Effector CD8-positive, alpha-beta T cell (primary cell): Measurements from ENCODE around the gene CEACAM16.

Experiments
- DNase-seq: peaks from one replicate; lab custom pipeline; 2025; lab: John Stamatoyannopoulos, UW

Gene CEACAM16

DNA sequence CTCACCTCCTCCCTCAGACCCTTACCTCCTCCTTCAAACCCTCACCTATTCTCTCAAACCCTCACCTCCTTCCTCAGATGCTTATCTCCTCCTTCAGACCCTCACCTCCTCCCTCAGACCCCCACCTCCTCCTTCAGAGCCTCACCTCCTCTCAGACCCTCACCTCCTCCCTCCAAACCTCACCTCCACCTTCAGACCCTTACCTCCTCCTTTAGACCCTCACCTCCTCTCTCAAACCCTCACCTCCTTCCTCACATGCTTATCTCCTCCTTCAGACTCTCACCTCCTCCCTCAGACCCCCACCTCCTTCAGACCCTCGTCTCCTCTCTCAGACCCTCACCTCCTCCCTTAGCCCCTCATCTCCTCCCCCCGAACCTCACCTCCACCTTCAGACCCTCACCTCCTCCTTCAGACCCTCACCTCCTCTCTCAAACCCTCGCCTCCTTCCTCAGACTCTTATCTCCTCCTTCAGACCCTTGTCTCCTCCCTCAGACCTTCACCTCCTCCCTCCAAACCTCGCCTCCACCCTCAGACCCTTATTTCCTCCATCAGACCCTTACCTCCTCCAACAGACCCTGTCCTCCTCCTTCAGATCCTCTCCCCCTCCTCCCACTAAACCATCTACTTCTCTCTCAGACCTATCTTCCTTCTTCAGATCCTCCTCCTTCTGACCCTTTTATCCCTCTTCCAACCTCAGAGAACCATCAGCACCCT, 47.1 kb downstream of the CEACAM16 start:
- DNase-seq = no peak

GRCh38 chr19:44746616-44746945, 47.6 kb downstream of the CEACAM16 start:
- no peak for DNase-seq

- peak; percentile 89 for DNase-seq
Measured at GRCh38 chr19:44746946-44747738, 48.2 kb downstream of the CEACAM16 start.

DNA sequence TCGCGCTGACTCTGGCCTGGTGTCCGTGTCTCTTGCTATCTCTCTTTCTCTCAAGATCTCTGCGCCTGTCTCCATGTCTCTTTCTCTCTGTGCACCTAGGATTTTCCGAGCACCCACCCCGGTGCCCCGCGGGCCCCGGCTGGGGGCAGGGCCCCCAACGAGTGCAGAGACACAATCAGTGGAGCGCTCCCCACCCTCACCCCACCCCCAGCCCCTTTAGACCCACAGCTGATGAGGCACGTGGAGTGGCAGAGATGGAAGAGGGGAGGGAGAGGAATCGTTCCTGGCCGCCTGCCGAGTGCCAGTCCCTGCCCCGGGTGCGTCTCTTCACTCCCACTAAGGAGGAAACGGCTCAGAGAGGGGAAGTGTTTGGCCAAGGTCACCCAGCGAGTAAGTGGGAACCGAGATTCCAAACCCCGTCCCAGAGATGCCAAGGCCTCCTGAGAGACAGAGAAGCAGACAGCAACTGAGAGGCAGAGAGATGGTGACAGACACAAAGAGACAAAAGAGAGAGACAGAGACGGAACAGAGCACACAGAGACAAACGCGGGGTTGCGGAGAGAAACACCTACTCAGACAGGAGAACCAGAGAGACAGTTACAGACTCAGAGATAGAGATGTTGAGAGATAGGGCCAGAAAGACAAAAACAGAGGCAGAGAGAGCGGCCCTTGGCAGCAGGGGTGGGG, 48.9 kb downstream of the CEACAM16 start:
- DNase-seq = no peak

DNA sequence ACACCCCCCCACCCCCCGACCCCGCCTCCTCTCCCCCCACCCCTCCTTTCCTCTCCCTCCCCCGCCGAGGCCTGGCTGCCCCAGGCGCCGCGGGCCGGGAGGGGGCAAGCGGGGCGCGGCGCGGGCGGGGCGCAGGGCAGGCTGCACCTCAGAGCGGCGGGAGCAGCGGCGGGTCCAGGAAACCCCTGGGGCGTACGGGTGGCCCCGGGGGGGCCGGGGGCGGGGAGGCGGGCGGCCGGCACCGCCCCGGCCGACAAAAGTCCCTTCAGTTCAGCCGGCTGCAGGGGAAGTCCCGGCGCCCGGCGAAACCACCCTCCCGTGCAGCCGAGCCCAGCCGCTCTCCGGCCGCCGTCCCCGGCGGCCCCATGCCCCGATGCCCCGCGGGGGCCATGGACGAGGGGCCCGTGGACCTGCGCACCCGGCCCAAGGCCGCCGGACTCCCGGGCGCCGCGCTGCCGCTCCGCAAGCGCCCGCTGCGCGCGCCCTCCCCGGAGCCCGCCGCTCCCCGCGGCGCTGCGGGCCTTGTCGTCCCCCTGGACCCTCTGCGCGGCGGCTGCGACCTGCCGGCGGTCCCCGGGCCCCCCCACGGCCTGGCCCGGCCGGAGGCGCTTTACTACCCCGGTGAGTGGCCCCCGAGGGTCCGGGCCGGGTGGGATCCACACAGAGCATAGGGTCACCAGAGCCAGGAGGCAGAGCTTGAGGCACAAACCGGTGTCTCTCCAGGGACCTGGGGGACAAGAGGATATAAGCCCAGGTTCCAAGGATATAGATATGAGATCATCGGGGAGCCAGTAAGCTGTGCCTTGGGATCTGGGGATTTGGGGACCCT, 49.7 kb downstream of the CEACAM16 start, which contains the start of gene BCL3:
Gene BCL3, plus strand, starts transcription at position 283 of the 829 bp plus-strand sequence. Its CDS starts 83 bp downstream, at position 366.
- DNase-seq = peak; percentile 37

- no peak for DNase-seq
Measured at GRCh38 chr19:44749292-44749691, 50.3 kb downstream of the CEACAM16 start.

DNA sequence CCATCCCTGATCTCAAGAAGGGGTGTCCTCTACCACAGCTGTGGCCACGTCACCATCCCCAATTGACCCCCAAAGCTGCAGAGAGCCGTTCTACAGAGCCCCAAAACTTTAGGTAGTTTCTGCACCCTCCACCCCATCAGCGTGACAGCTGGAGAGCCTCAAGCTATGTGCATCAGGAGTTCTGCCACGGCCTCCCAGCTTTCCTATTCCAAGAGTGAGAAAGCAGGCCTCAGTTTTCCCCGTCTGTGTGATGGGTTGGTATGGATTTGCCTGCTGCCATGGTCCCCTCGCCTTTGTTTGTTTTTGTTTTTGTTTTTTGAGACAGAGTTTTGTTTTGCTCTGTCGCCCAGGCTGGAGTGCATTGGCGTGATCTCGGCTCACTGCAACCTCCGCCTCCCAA, 51.0 kb downstream of the CEACAM16 start:
- no peak for DNase-seq

- no peak for DNase-seq
Measured at GRCh38 chr19:44752123-44752815, 53.3 kb downstream of the CEACAM16 start.

GRCh38 chr19:44752816-44753625, 54.1 kb downstream of the CEACAM16 start:
- peak; percentile 86 for DNase-seq

DNA sequence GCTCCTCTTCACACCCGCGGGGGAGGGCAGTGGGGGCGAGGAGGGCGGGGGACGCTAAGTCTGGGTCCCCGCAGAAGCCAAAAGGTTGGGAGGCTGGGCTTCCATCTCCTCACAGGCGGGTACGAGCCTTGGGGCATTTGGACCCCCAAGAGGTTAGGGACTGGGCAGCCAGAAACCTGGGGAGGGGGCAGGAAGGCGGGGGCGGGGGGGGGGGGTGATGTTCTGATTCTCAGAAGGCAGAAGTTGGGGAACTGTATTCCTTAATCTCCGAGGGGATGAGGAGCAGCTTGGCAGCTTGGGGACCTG, 54.6 kb downstream of the CEACAM16 start:
- peak; percentile 38 for DNase-seq

DNA sequence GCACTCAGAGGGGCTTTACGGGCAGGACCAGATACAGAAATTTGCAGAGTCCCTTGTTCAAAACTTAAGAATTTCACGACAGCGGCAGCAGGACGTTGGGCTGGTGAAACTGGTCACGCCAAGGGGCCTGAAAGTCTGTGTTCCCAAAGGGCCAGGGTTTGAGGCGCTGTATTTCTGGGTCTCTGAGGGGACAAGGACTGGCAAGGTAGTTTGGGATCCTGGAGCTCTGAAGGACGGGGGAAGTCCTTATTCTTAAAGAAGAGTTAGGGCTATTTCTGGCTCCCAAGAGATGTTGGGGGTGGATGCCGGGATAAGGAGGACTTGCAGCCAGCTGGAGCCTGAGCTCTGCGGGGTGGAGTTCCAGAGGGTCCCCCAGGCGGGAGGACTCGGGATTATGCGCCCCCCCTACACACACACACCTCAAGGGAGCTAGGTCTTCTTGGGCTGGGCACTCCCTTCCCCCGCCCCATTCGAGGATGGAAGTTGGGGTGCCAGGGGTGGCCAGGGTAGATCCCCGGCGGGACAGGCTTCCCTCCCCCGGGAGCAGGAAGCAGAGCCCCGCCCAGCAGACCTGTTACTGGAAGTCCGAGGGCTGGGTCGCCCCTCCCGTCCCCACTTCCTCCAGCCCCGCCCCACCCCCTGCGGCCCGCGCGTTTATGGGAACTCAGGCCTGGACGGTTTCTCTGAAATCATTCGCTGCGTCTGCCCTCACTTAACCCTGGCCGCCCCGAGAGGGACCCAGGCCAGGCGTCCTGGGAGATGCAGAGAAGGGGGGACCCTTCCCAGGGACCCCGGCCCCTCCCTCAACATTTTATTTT, 55.2 kb downstream of the CEACAM16 start:
- peak; percentile 36 for DNase-seq

- no peak for DNase-seq
Measured at GRCh38 chr19:44754750-44755080, 55.8 kb downstream of the CEACAM16 start.

DNA sequence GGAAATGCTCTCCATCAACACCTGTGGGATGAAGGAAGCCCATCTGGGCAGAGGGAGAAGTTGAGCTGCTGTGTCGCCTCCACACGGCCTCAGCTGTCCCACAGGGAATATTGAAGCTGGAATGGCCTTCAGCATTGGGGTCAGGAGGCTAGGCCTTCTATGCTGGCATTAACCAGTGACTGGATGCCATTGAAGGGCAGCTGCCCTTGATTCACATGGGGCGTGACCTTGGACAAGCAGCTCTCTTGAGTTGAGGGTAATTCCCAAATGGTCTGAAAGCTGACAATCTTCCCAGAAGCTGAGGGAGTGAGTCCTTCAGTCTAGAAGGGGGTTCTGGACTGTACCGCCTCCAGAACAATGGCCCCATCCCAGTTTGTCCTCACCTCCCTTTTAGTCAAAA, 56.3 kb downstream of the CEACAM16 start:
- no peak for DNase-seq

DNA sequence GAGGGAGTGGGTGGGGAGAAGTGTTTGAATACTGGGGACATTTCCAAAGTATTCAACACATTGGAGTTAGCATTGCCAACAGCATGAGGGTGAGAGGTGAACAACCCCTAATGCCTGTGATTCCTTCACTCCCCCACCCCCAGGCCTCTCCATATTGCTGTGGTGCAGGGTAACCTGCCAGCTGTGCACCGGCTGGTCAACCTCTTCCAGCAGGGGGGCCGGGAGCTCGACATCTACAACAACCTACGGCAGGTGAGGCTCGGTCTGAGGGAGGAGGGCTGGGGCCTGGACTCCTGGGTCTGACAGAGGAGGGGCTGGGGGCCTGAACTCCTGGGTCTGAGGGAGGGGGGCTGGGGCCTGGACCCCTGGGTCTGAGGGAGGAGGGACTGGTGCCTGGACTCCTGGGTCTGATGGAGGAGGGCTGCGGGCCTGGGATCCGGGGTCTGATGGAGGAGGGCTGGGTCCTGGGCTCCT, 57.2 kb downstream of the CEACAM16 start:
- no peak for DNase-seq

DNA sequence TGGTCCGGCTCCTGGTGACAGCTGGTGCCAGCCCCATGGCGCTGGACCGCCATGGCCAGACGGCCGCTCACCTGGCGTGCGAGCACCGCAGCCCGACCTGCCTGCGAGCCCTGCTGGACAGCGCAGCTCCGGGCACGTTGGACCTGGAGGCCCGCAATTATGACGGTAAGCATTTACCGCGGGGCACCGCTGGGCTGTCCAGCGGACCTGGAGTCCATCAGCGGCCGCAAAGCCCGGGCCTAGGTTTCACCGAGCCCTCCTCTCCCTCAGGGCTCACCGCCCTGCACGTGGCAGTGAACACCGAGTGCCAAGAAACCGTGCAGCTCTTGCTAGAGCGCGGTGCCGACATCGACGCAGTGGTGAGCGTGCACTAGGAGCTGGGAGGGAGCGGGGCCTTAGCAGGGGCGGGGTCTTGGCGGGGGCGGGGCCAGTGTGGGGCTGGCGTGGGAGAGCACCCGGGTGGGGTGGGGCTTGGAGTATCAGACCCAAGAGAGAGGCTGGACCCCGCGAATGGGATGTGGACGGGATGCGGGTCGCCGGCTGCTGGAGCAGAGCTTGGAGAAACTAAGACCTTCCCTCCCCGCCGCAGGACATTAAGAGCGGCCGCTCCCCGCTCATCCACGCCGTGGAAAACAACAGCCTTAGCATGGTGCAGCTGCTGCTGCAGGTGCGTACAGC, 58.2 kb downstream of the CEACAM16 start:
- no peak for DNase-seq

- DNase-seq = no peak
Measured at GRCh38 chr19:44757735-44758505, 59.0 kb downstream of the CEACAM16 start.

GRCh38 chr19:44758596-44758995, 59.6 kb downstream of the CEACAM16 start:
- DNase-seq = no peak

- no peak for DNase-seq
Measured at GRCh38 chr19:44759083-44759804, 60.3 kb downstream of the CEACAM16 start.
